Activated CD8-positive, alpha-beta T cell treated with anti-CD3 and anti-CD28 coated beads, Interleukin-2, amount 10 ng/mL, durations not matched to agents 7 days and 5 days (primary cell): ENCODE data around the gene PPM1A. TPM values are rescaled to one million over a fixed set of nuclear protein-coding genes. Genes with fewer than 3 reads are reported as not detected.
A peak's percentile ranks its signal among the peaks of the same experiment; 100 is the strongest.
"Not testable (repeated sequence)": the region's sequence is repeated elsewhere in the genome, so short reads cannot be mapped to it uniquely, and the experiment has no call there.

Experiments
- ATAC-seq: fragments of 150-1000 bp; cut with Tn5 transposase; one replicate; pipeline ENCODE4 v1.10.0; 2021; ENCODE audit warnings: moderate library complexity
- CTCF ChIA-PET: fragments of 350-600 bp; sonication (Branson Sonifier 250); formaldehyde crosslinking; loops from one replicate; lab custom pipeline; 2021; ENCODE audit warnings: antibody characterized with exemption; lab: Charles Lee
- POLR2A ChIA-PET: fragments of 350-600 bp; sonication (Branson Sonifier 250); formaldehyde crosslinking; loops from one replicate; lab custom pipeline; 2021; ENCODE audit warnings: antibody characterized with exemption; lab: Charles Lee
- DNase-seq: peaks from one replicate; pipeline ENCODE4 v3.0.0-alpha.2; 2020
- H3K27ac Mint-ChIP-seq: one replicate; pipeline ENCODE4 v1.8.0; 2021; ENCODE audit warnings: mild to moderate bottlenecking, mixed read lengths
- H3K27me3 Mint-ChIP-seq: one replicate; pipeline ENCODE4 v1.8.0; 2021; ENCODE audit warnings: low read depth, mixed read lengths
- H3K36me3 Mint-ChIP-seq: one replicate; pipeline ENCODE4 v1.8.0; 2021; ENCODE audit warnings: low read depth, mixed read lengths
- H3K4me1 Mint-ChIP-seq: one replicate; pipeline ENCODE4 v1.8.0; 2021; ENCODE audit warnings: low read depth, mixed read lengths
- H3K4me3 Mint-ChIP-seq: one replicate; pipeline ENCODE4 v1.8.0; 2021; ENCODE audit warnings: mild to moderate bottlenecking, mixed read lengths
- H3K9me3 Mint-ChIP-seq: one replicate; pipeline ENCODE4 v1.8.0; 2022; ENCODE audit warnings: mixed read lengths; ENCODE audit not compliant: insufficient read depth
- total RNA-seq, 2 experiments: library from RNA; stranded (reverse); gene quantifications; one replicate each; pipeline ENCODE4 v1.2.3, GENCODE V29; 2021

Gene PPM1A
- total RNA-seq, 2 experiments from 2014 or later = 45.2 to 50.1 TPM

DNA sequence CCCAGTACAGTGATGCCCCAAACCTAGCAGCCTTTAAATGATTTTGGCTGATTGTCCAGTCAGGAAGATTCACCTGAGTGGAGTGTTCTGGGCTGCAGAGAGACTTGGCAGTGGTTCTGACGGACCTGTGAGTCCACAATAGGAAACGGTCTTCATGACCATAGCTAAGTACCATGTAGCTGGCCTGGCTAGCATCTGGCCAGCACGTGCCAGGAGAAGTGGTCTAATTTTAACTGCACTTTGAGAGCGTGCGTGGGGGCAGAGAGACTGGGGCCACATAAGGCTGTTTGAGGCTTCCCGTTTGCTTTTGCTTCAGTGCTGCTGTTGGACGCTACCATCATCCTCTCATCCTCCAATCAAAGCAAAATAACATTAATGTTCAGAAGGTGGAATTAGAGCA lies 54.7 kb downstream of the PPM1A start:
- no peak overlapping the region for H3K27ac Mint-ChIP-seq
- H3K27me3 Mint-ChIP-seq = no peaks in the 10 kb centered on the region
- H3K9me3 Mint-ChIP-seq = no peaks in the 10 kb centered on the region
- no peak overlapping the region for H3K4me3 Mint-ChIP-seq
- DNase-seq (no peak), ATAC-seq (no peak)
- no peaks in the 10 kb centered on the region for H3K4me1 Mint-ChIP-seq
- ChIA-PET POLR2A (interaction anchor here (1.1 kb wide), 1 partner anchor 24 kb away, joined by 3 read pairs; no protein-coding TSS in a partner anchor), CTCF (interaction anchor here (1.5 kb wide), 1 partner anchor 21 kb away, joined by 3 read pairs; no protein-coding TSS in a partner anchor)
- peaks cover 3% of the 10 kb centered on the region for H3K36me3 Mint-ChIP-seq

DNA sequence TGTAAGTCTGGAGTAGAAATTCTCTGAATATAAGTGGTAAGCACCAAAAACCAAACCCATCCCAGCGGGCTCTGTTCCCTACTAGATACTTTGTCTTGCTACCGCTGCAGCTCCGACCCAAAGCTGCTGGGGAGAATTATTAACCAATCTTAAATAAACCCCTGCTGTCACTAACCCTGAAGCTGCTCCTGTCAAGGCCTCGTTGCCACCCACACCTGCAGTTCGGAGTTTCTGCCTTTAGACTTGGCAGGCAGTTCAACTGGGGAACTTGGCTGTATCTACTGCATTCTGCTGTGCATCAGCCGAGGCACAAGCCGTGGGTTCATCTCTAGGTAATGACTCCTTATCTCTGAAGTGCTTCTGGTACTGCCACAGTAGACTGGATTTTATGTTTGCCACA lies 55.5 kb downstream of the PPM1A start:
- Mint-ChIP-seq H3K36me3 (peaks cover 3% of the 10 kb centered on the region), H3K4me3 (no peak overlapping the region), H3K27me3 (no peaks in the 10 kb centered on the region), H3K27ac (no peak overlapping the region), H3K9me3 (no peaks in the 10 kb centered on the region), H3K4me1 (no peaks in the 10 kb centered on the region)
- POLR2A ChIA-PET = no interaction called here
- DNase-seq (no peak), ATAC-seq (no peak)
- CTCF ChIA-PET = interaction anchor here (0.6 kb wide), 1 partner anchor 1477 kb away, joined by 3 read pairs; no protein-coding TSS in a partner anchor

DNA sequence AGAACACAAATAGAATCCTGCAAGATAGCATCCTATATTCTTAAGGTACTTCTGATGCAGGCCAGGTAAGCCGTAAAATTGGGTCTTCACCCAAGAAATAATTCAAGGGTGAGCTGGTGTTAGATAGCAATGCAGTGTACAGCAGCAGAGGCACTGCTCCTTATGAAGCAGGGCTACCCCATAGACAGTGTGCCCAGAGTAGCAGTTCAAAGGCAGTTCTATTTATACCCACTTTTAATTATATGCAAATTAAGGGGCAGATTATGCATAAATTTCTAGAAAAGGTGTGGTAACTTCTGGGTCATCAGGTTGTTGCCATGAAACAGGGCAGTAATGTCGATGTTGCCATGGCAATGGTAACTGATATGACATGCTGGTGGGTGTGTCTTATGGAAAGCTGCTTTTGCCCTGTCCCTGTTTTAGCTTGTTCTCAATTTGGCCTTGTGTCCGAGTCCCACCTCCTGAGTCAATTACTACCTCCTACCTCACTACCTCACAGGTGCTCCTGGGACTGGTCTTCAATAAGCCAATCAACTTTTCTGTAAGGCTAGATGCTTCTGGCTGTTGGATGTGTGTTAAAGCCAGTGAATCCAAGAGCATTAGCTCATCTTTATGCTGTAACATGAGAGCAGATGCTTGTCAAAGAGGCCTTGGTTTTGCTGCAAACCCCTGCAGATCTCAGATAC lies 61.0 kb downstream of the PPM1A start:
- ChIA-PET POLR2A (interaction anchor here (0.6 kb wide), 1 partner anchor 148 kb away, joined by 3 read pairs; no protein-coding TSS in a partner anchor), CTCF (interaction anchor here (1.4 to 2.1 kb wide), 4 partner anchors 11 to 21 kb away, joined by 3 to 10 read pairs (median 6); no protein-coding TSS in a partner anchor)
- Mint-ChIP-seq H3K9me3 (no peaks in the 10 kb centered on the region), H3K4me3 (no peak overlapping the region), H3K27ac (no peak overlapping the region), H3K36me3 (peaks cover 3% of the 10 kb centered on the region), H3K4me1 (no peaks in the 10 kb centered on the region), H3K27me3 (peaks cover 12% of the 10 kb centered on the region)
- ATAC-seq (peak; percentile 23), DNase-seq (no peak)

DNA sequence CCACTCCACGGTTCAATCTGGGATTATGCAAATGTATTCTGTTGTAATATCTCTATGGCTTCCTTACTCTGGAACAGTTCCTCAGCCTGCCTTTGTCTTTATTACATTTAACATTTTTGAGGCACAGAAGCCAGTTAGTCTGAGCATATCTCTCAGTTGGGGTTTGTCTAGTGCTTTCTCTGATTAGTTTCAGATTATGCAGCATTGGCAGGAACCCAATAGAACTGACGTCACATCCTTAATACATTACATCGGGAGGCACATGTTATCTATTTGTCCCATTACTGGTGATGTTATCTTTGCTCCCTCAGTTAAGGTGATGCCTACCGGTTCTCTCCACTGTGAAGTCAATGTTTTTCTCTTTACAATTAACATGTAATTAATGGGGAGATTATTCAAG lies 62.4 kb downstream of the PPM1A start:
- CTCF ChIA-PET = interaction anchor here (1.4 to 2.1 kb wide), 3 partner anchors 10 to 20 kb away, joined by 3 to 10 read pairs (median 5); no protein-coding TSS in a partner anchor

DNA sequence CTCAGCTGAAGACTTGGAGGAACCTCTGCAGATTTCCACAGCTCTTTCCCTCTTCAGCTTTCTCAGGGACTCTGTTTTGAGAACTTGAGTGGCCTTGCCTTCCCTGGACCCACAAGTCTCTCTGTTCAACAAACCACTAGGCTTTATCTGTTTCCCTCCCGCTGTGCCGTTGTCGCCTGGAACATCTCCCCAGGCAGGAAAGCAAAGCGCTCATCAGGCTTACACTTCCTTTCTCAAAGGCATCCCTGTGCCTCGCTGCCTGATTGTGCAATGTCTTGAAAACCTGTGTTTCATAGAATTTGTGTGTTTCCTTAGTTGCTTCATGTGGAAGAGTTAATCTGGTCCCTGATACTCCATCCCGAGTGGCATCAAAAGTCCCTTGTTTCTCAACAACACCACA lies 64.1 kb downstream of the PPM1A start:
- Mint-ChIP-seq H3K27ac (no peak overlapping the region), H3K9me3 (no peaks in the 10 kb centered on the region), H3K4me1 (no peaks in the 10 kb centered on the region), H3K36me3 (no peaks in the 10 kb centered on the region), H3K27me3 (peaks cover 15% of the 10 kb centered on the region), H3K4me3 (no peak overlapping the region)
- ChIA-PET CTCF (interaction anchor here (3.9 kb wide), 1 partner anchor 18 kb away, joined by 14 read pairs; no protein-coding TSS in a partner anchor), POLR2A (no interaction called here)
- DNase-seq (no peak), ATAC-seq (no peak)

More for the DNA sequence above, 62.4 kb downstream of the PPM1A start:
- no peaks in the 10 kb centered on the region for H3K4me1 Mint-ChIP-seq
- POLR2A ChIA-PET = no interaction called here
- H3K36me3 Mint-ChIP-seq = no peaks in the 10 kb centered on the region
- peaks cover 13% of the 10 kb centered on the region for H3K27me3 Mint-ChIP-seq
- no peaks in the 10 kb centered on the region for H3K9me3 Mint-ChIP-seq
- no peak overlapping the region for H3K4me3 Mint-ChIP-seq
- no peak for ATAC-seq
- no peak overlapping the region for H3K27ac Mint-ChIP-seq
- no peak for DNase-seq

DNA sequence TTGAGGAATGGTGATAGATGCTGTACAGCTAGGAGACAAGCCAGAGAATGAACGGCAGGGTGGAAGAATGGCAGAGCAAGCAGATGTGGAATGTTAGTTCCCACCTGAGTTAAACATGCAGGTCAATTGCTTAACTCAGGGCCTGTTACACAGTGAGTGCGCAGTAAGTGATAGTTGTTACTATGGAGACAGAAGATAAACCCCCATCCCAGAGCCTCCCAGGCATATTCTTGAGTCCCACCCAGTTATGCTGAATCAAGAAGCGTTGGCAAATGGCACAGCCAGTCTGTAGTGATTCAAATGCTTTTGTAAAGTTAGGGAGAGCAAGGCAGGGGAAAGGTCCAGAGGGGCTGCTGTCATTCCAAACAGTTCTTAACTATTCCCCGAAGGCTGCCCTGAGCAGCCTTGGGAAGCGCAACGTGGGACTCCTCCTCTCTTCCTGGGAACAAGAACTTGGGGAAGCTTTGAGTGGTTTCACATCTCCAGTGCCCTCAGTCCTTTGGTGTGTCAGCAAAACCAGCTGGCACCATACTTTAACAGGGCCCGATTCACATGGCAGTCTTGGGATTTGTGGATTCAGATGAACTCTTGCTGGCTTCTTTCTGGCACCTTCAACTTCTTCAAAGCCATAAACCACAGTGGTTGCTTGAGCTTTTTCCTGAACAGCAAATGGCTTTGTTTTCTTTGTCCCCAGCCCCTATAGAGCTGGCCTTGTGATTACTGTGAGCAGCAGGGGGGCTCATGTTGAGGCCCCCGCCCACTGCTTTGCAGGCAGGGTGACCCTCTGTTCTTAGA lies 66.4 kb downstream of the PPM1A start:
- H3K27ac Mint-ChIP-seq = no peak overlapping the region
- no peak overlapping the region for H3K4me3 Mint-ChIP-seq
- DNase-seq (no peak), ATAC-seq (no peak)
- H3K27me3 Mint-ChIP-seq = peaks cover 16% of the 10 kb centered on the region
- H3K9me3 Mint-ChIP-seq = no peaks in the 10 kb centered on the region
- H3K36me3 Mint-ChIP-seq = no peaks in the 10 kb centered on the region
- CTCF ChIA-PET = interaction anchor here (1.2 to 3.9 kb wide), 3 partner anchors 12 to 16 kb away, joined by 3 to 14 read pairs (median 5); no protein-coding TSS in a partner anchor
- POLR2A ChIA-PET = interaction anchor here (0.6 kb wide), 1 partner anchor 812 kb away, joined by 4 read pairs; no protein-coding TSS in a partner anchor
- no peaks in the 10 kb centered on the region for H3K4me1 Mint-ChIP-seq

DNA sequence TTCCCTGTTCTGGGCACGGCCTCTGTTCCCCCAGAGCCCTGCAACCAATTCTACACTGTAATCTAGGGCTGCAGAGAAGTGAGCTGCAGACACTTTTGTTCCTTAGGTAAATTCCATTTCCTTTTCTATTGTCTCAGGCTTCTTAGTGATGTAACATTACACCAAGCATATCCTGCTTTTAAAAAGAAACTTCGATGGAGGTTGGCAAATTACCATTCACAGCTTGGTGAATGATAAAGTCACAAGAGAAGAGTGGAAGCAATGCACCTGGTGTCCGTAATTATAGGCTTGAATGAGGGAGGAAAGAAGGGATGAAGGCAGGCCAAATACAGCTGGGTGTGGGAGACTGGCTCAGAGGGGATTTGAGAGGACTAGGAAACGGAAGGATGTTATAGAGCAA lies 68.6 kb downstream of the PPM1A start:
- ATAC-seq (no peak), DNase-seq (no peak)
- ChIA-PET POLR2A (no interaction called here), CTCF (interaction anchor here (1.1 kb wide), 1 partner anchor 14 kb away, joined by 3 read pairs; no protein-coding TSS in a partner anchor)
- Mint-ChIP-seq H3K9me3 (no peaks in the 10 kb centered on the region), H3K36me3 (no peaks in the 10 kb centered on the region), H3K27ac (no peak overlapping the region), H3K4me3 (no peak overlapping the region), H3K4me1 (no peaks in the 10 kb centered on the region), H3K27me3 (peaks cover 13% of the 10 kb centered on the region)

DNA sequence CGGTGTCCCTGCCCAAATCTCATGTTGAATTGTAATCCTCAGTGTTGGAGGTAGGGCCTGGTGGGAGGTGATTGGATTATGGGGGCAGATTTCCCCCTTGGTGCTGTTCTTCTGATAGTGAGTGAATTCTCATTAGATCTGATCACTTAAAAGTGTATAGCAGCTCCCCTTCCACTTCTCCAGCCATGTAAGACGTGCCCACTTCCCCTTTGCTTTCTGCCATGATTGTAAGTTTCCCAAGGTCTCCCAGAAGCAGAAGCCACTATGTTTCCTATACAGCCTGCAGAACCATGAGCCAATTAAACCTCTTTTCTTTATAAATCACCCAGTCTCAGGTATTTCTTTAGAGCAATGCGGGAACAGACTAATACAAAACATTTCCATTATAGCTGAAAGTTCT lies 71.8 kb downstream of the PPM1A start:
- H3K36me3 Mint-ChIP-seq, ATAC-seq, H3K9me3 Mint-ChIP-seq, POLR2A ChIA-PET, DNase-seq, H3K4me3 Mint-ChIP-seq, H3K4me1 Mint-ChIP-seq, H3K27ac Mint-ChIP-seq: not testable (repeated sequence)
- peaks cover 16% of the 10 kb centered on the region for H3K27me3 Mint-ChIP-seq
- CTCF ChIA-PET = interaction anchor here (1.2 to 2.0 kb wide), 3 partner anchors 10 to 55 kb away, joined by 3 to 12 read pairs (median 4); no protein-coding TSS in a partner anchor

DNA sequence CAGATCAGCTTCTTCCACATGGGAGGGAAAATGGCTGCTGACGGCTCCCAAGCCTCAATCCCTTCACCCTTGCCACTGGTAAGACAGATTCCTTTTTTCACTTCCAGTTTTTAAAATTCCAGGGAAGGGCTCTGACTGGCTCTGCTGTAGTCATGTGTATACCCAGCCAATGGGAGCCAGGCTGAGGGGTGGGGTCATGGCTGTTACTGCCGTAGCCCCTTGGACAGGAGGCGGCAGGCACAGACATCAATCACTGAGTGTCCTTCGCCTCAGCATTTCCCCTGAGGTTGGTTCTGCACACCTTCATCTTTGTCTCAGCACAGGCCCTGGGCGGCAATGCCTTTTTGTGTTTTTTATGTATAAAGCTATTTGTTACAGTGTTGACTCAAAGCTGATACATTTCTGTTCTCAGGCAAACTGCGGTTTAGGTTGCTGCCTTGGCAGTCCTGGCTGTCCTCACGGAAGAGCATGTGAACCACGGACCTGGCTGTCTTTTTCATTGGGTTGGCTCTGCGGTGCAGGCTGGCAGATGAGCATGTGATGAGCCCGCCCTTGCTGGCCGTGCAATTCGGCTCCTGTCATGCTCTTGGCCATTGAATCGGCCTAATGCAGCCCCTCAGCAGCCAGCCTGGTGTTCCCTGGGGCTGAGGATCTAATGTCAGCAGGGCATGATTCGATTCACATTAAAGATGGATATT lies 74.3 kb downstream of the PPM1A start:
- peaks cover 23% of the 10 kb centered on the region for H3K27me3 Mint-ChIP-seq
- H3K27ac Mint-ChIP-seq = no peak overlapping the region
- no peak for DNase-seq
- no peak for ATAC-seq
- peaks cover 10% of the 10 kb centered on the region for H3K4me1 Mint-ChIP-seq
- ChIA-PET CTCF (interaction anchor here (1.4 kb wide), 1 partner anchor 7 kb away, joined by 3 read pairs; no protein-coding TSS in a partner anchor), POLR2A (no interaction called here)
- H3K36me3 Mint-ChIP-seq = no peaks in the 10 kb centered on the region
- H3K9me3 Mint-ChIP-seq = no peaks in the 10 kb centered on the region
- H3K4me3 Mint-ChIP-seq = no peak overlapping the region

DNA sequence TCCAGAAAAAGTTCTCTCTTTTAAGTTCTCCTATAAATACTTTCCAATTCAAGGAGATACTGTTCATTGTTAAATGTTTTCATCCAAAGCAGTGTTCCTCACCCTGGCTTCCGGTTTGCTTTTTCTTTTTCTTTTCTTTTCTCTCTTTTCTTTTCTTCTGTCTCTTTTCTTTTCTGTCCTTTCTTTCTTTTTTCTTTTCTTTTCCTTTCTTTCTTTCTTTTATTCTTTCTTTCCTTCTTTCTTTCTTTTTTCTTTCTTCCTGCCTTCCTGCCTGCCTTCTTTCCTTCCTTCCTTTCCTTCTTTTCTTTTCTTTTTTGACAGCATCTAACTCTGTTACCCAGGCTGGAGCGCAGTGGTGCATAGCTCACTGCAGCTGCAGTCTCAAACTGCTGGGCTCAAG lies 75.8 kb downstream of the PPM1A start:
- POLR2A ChIA-PET = no interaction called here
- no peaks in the 10 kb centered on the region for H3K9me3 Mint-ChIP-seq

DNA sequence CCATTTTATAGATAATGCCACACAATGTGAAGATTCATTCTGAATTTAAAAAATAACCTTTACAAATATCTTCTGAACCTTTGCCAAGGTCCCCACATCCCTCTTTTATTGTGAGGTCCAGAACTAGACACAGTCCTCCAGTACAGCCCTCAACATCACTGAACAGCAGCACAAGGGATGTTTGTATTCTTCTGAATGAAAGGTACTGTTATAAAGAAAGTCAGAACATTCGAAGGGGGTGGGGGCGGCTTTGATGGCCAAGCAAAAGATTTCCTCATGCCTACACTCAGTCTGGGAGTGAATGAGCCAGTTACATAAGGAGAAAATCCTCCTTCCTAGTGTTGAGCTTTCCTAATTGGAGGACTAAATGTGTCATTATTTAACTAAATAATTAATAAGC lies 77.3 kb downstream of the PPM1A start:
- ChIA-PET CTCF (interaction anchor here (0.8 to 1.7 kb wide), 3 partner anchors 12 to 59 kb away, joined by 3 to 5 read pairs (median 3); no protein-coding TSS in a partner anchor), POLR2A (no interaction called here)
- no peaks in the 10 kb centered on the region for H3K9me3 Mint-ChIP-seq
- peaks cover 20% of the 10 kb centered on the region for H3K27me3 Mint-ChIP-seq
- H3K27ac Mint-ChIP-seq = no peak overlapping the region
- no peak overlapping the region for H3K4me3 Mint-ChIP-seq
- H3K4me1 Mint-ChIP-seq = peaks cover 22% of the 10 kb centered on the region
- no peak for ATAC-seq
- H3K36me3 Mint-ChIP-seq = no peaks in the 10 kb centered on the region
- no peak for DNase-seq

More for the DNA sequence above, 75.8 kb downstream of the PPM1A start:
- H3K4me1 Mint-ChIP-seq = peaks cover 15% of the 10 kb centered on the region
- DNase-seq (no peak), ATAC-seq (no peak)
- CTCF ChIA-PET = interaction anchor here (0.6 kb wide), 1 partner anchor 245 kb away, joined by 3 read pairs; no protein-coding TSS in a partner anchor
- H3K36me3 Mint-ChIP-seq = no peaks in the 10 kb centered on the region
- H3K4me3 Mint-ChIP-seq = no peak overlapping the region
- no peak overlapping the region for H3K27ac Mint-ChIP-seq
- H3K27me3 Mint-ChIP-seq = peaks cover 20% of the 10 kb centered on the region
